ENCODE measurements around the gene DNAJC18.
"Not testable (repeated sequence)": the region's sequence is repeated elsewhere in the genome, so short reads cannot be mapped to it uniquely, and the experiment has no call there.

Gene DNAJC18

GRCh38 chr5:139439013-139439903, at the start of gene DNAJC18:
DNAJC18 (minus strand) TSS chr5:139439525; CDS start chr5:139439445, 80 bp downstream.
- Histone ChIP-seq H3K27ac (peak within 1 kb of the TSS; percentile 65; the same call in 1 of the 2 replicates), H3K9ac (ENCODE audit: insufficient read length) (peak within 1 kb of the TSS; percentile 93), H3K36me3 (ENCODE audit: insufficient read depth, low read length) (no peaks in the 10 kb centered on the region), H3K4me3 (peak within 1 kb of the TSS; percentile 100), H3K9me3 (ENCODE audit: low read depth, low read length) (no peaks in the 10 kb centered on the region)
- DNase-seq (ENCODE audit: low read depth, low spot score) = no peak
- TF ChIP-seq FOXP2 (optimal IDR thresholded peaks at IDR 0.05; ENCODE audit: control extremely low read depth, extremely low read length, insufficient read depth) = no peak
- peak; percentile 50; the same call in 1 of the 2 replicates for TF ChIP-seq POLR2AphosphoS5 (IDR thresholded peaks at IDR 0.05; ENCODE audit: borderline replicate concordance, low read depth, low read length)
- TF ChIP-seq EZH2 (IDR thresholded peaks at IDR 0.05) = no peak

- Histone ChIP-seq H3K9ac (ENCODE audit: insufficient read length) (no peak overlapping the region), H3K27ac (no peak overlapping the region), H3K36me3 (ENCODE audit: insufficient read depth, low read length) (no peaks in the 10 kb centered on the region), H3K9me3 (ENCODE audit: low read depth, low read length) (no peaks in the 10 kb centered on the region), H3K4me3 (no peak overlapping the region)
- DNase-seq (ENCODE audit: low read depth, low spot score) = no peak
- TF ChIP-seq FOXP2 (optimal IDR thresholded peaks at IDR 0.05; ENCODE audit: control extremely low read depth, extremely low read length, insufficient read depth) (no peak), POLR2AphosphoS5 (IDR thresholded peaks at IDR 0.05; ENCODE audit: borderline replicate concordance, low read depth, low read length) (no peak), EZH2 (IDR thresholded peaks at IDR 0.05) (no peak)
Measured at GRCh38 chr5:139488260-139488659, 48.9 kb upstream of the DNAJC18 start.

GRCh38 chr5:139486201-139486600, 46.9 kb upstream of the DNAJC18 start:
- no peak overlapping the region for H3K9ac ChIP-seq (ENCODE audit: insufficient read length)
- H3K27ac ChIP-seq = no peak overlapping the region
- H3K9me3 ChIP-seq (ENCODE audit: low read depth, low read length) = no peaks in the 10 kb centered on the region
- H3K4me3 ChIP-seq = no peak overlapping the region
- DNase-seq (ENCODE audit: low read depth, low spot score) = no peak
- no peak for TF ChIP-seq EZH2 (IDR thresholded peaks at IDR 0.05)
- TF ChIP-seq POLR2AphosphoS5 (IDR thresholded peaks at IDR 0.05; ENCODE audit: borderline replicate concordance, low read depth, low read length) = no peak
- TF ChIP-seq FOXP2 (optimal IDR thresholded peaks at IDR 0.05; ENCODE audit: control extremely low read depth, extremely low read length, insufficient read depth) = no peak
- H3K36me3 ChIP-seq (ENCODE audit: insufficient read depth, low read length) = no peaks in the 10 kb centered on the region

GRCh38 chr5:139482890-139483208, 43.5 kb upstream of the DNAJC18 start:
- H3K36me3 ChIP-seq (ENCODE audit: insufficient read depth, low read length); H3K9me3 ChIP-seq (ENCODE audit: low read depth, low read length); H3K9ac ChIP-seq (ENCODE audit: insufficient read length); DNase-seq (ENCODE audit: low read depth, low spot score): not testable (repeated sequence)
- peak overlapping the region; percentile 99 for H3K27ac ChIP-seq
- peak overlapping the region; percentile 92 for H3K4me3 ChIP-seq

GRCh38 chr5:139482050-139482889, 42.9 kb upstream of the DNAJC18 start, which contains the start of gene STING1:
STING1 (minus strand) TSS chr5:139482758; CDS start chr5:139481704, 1,054 bp downstream.
- peak; percentile 89 for DNase-seq (ENCODE audit: low read depth, low spot score)
- H3K36me3 ChIP-seq (ENCODE audit: insufficient read depth, low read length) = peaks cover 8% of the 10 kb centered on the region; the same call in 1 of the 2 replicates
- H3K9me3 ChIP-seq (ENCODE audit: low read depth, low read length) = no peaks in the 10 kb centered on the region
- TF ChIP-seq POLR2AphosphoS5 (IDR thresholded peaks at IDR 0.05; ENCODE audit: borderline replicate concordance, low read depth, low read length) = peak; percentile 71
- TF ChIP-seq EZH2 (IDR thresholded peaks at IDR 0.05) = no peak
- H3K4me3 ChIP-seq = peak within 1 kb of the TSS; percentile 92
- H3K27ac ChIP-seq = peak within 1 kb of the TSS; percentile 99
- peak within 1 kb of the TSS; percentile 83 for H3K9ac ChIP-seq (ENCODE audit: insufficient read length)

- H3K9me3 ChIP-seq (ENCODE audit: low read depth, low read length) = no peaks in the 10 kb centered on the region
- peak overlapping the region; percentile 99 for H3K27ac ChIP-seq
- peak overlapping the region; percentile 92 for H3K4me3 ChIP-seq
- no peak for TF ChIP-seq POLR2AphosphoS5 (IDR thresholded peaks at IDR 0.05; ENCODE audit: borderline replicate concordance, low read depth, low read length)
- TF ChIP-seq EZH2 (IDR thresholded peaks at IDR 0.05) = no peak
- no peak for TF ChIP-seq FOXP2 (optimal IDR thresholded peaks at IDR 0.05; ENCODE audit: control extremely low read depth, extremely low read length, insufficient read depth)
- H3K36me3 ChIP-seq (ENCODE audit: insufficient read depth, low read length) = peaks cover 8% of the 10 kb centered on the region; the same call in 1 of the 2 replicates
- no peak for DNase-seq (ENCODE audit: low read depth, low spot score)
- peak overlapping the region; percentile 83 for H3K9ac ChIP-seq (ENCODE audit: insufficient read length)
Measured at GRCh38 chr5:139481580-139482049, 42.3 kb upstream of the DNAJC18 start.

- no peak for DNase-seq (ENCODE audit: low read depth, low spot score)
- H3K36me3 ChIP-seq (ENCODE audit: insufficient read depth, low read length) = peaks cover 8% of the 10 kb centered on the region; the same call in 1 of the 2 replicates
- no peaks in the 10 kb centered on the region for H3K9me3 ChIP-seq (ENCODE audit: low read depth, low read length)
- H3K4me3 ChIP-seq = peak overlapping the region; percentile 92
- H3K27ac ChIP-seq = no peak overlapping the region
- peak overlapping the region; percentile 83 for H3K9ac ChIP-seq (ENCODE audit: insufficient read length)
- TF ChIP-seq EZH2 (IDR thresholded peaks at IDR 0.05) (no peak), FOXP2 (optimal IDR thresholded peaks at IDR 0.05; ENCODE audit: control extremely low read depth, extremely low read length, insufficient read depth) (no peak)
Measured at GRCh38 chr5:139481122-139481533, 41.8 kb upstream of the DNAJC18 start.

- not testable (repeated sequence) for H3K4me3 ChIP-seq; DNase-seq (ENCODE audit: low read depth, low spot score); H3K27ac ChIP-seq; H3K9ac ChIP-seq (ENCODE audit: insufficient read length); H3K9me3 ChIP-seq (ENCODE audit: low read depth, low read length)
- H3K36me3 ChIP-seq (ENCODE audit: insufficient read depth, low read length) = peaks cover 13% of the 10 kb centered on the region; the same call in 1 of the 2 replicates
Measured at GRCh38 chr5:139479729-139480128, 40.4 kb upstream of the DNAJC18 start.

GRCh38 chr5:139478657-139479423, 39.5 kb upstream of the DNAJC18 start:
- H3K36me3 ChIP-seq (ENCODE audit: insufficient read depth, low read length) = peaks cover 13% of the 10 kb centered on the region; the same call in 1 of the 2 replicates
- not testable (repeated sequence) for H3K9me3 ChIP-seq (ENCODE audit: low read depth, low read length); DNase-seq (ENCODE audit: low read depth, low spot score); H3K27ac ChIP-seq; H3K9ac ChIP-seq (ENCODE audit: insufficient read length); H3K4me3 ChIP-seq

All from SK-N-MC (cell line).